ENCODE data around the gene NMU. TPM values are rescaled to one million over a fixed set of nuclear protein-coding genes. Genes with fewer than 3 reads are reported as not detected.

Gene NMU
- total and polyA plus RNA-seq, 10 of the 15 experiments (the other 5 are each of a cell fraction or from before 2014, with no cell fraction given) = 0.33 TPM; not detected in 9

- Histone ChIP-seq H3K36me3 (ENCODE audit: control insufficient read depth in 2 of 2, insufficient read depth in 2 of 2, low read length in 1 of 2) (no peaks in the 10 kb centered on the region), H3K27me3 (replicated peaks in 1 of 2; ENCODE audit: control insufficient read depth in 2 of 2, insufficient read depth in 2 of 2, low read length in 1 of 2) (no peaks in the 10 kb centered on the region), H3K4me2 (ENCODE audit: control insufficient read depth, insufficient read depth) (no peak overlapping the region), H3K27ac (ENCODE audit: control insufficient read depth, insufficient read depth) (no peak overlapping the region), H3K4me3 (no peak overlapping the region), H4K20me1 (ENCODE audit: control insufficient read depth, insufficient read depth) (no peaks in the 10 kb centered on the region), H3K9ac (ENCODE audit: control insufficient read depth, insufficient read depth, low read length) (no peak overlapping the region), H3K4me1 (ENCODE audit: control insufficient read depth, insufficient read depth, low read length) (no peaks in the 10 kb centered on the region), H3K9me3 (replicated peaks; ENCODE audit: control insufficient read depth, insufficient read depth, low read length) (no peaks in the 10 kb centered on the region), H2AFZ (ENCODE audit: control insufficient read depth, low read depth, low read length) (no peak overlapping the region), H3K79me2 (ENCODE audit: control insufficient read depth, insufficient read depth, low read length) (peaks cover 12% of the 10 kb centered on the region)
- RAD21 ChIA-PET (ENCODE audit: unreplicated experiment) = interaction anchor here (1.4 kb wide), 1 partner anchor 141 kb away, joined by 7 read pairs; no protein-coding TSS in a partner anchor
- SMC1A ChIA-PET (ENCODE audit: uncharacterized antibody, unreplicated experiment) = interaction anchor here (0.6 to 1.6 kb wide), 4 partner anchors 11 to 204 kb away, joined by 3 to 4 read pairs (median 4); partner anchors contain the start of gene SRD5A3
- DNase-seq (ENCODE audit: low read depth, low spot score) (no peak), FAIRE-seq (no peak), ATAC-seq (no peak)
- BruUV-seq (replicated peaks) = no TSS peak
- 0% methylated on average over 2 of the region's 2 CpGs for WGBS (ENCODE audit: insufficient coverage, insufficient replicate concordance, low lambda C conversion rate, missing lambda C conversion rate)
- no peak for TF ChIP-seq TCF7 (IDR thresholded peaks at IDR 0.05; ENCODE audit: borderline replicate concordance)
- TF ChIP-seq BMI1 (IDR thresholded peaks at IDR 0.05; ENCODE audit: borderline replicate concordance) = no peak
- no peak for TF ChIP-seq KDM1A (IDR thresholded peaks at IDR 0.05; ENCODE audit: borderline replicate concordance)
- TF ChIP-seq MXI1 (IDR thresholded peaks at IDR 0.05; ENCODE audit: low read depth, low read length) = no peak
- no peak for TF ChIP-seq ASH2L (IDR thresholded peaks at IDR 0.05; ENCODE audit: borderline replicate concordance, low read depth)
- no peak for TF ChIP-seq WRNIP1 (IDR thresholded peaks at IDR 0.05; ENCODE audit: borderline replicate concordance, low read depth, low read length)
- TF ChIP-seq NFIC (IDR thresholded peaks at IDR 0.05; ENCODE audit: low read depth, low read length) = peak; percentile 24; the same call in 1 of the 2 replicates
- no peak for TF ChIP-seq IKZF2 (IDR thresholded peaks at IDR 0.05)
- TF ChIP-seq RUNX3 (IDR thresholded peaks at IDR 0.05; ENCODE audit: low read length) = peak; percentile 72; the same call in 1 of the 2 replicates
- peak; percentile 73 for TF ChIP-seq JUNB (IDR thresholded peaks at IDR 0.05)
- POLR2A ChIA-PET = interaction anchor here (0.6 kb wide), 1 partner anchor 204 kb away, joined by 4 read pairs; the partner anchor contains the start of gene SRD5A3
- CTCF ChIA-PET = interaction anchor here (1.1 to 2.2 kb wide), 4 partner anchors 21 to 204 kb away, joined by 3 to 8 read pairs (median 6); partner anchors contain the start of gene SRD5A3
- in situ Hi-C loops (cut with MboI) = loop anchor here (5.0 to 25.0 kb wide), 3 partner anchors 153 to 1238 kb away; partner anchors contain the start of genes SRD5A3 and TMEM165
- intact Hi-C loops (cut with micrococcal nuclease; ENCODE audit: unreplicated experiment) = loop anchor here (5.0 to 10.0 kb wide), 2 partner anchors 103 to 885 kb away; partner anchors contain the start of genes PAICS and PPAT
These were observed 86.2 kb downstream of the NMU start for GRCh38 chr4:55549888-55550287.

Measured in GM12878 (cell line).